GM10248 (cell line): Measurements from ENCODE around the gene RAB18.
A peak's percentile ranks its signal among the peaks of the same experiment; 100 is the strongest.

Experiments
- CTCF ChIA-PET: fragments of 300-600 bp; sonication (Branson Sonifier 250); formaldehyde crosslinking; extraction: SDS; loops from one replicate; lab custom pipeline; 2021; ENCODE audit warnings: antibody characterized with exemption; lab: Yijun Ruan, JAX
- POLR2A ChIA-PET: fragments of 350-650 bp; sonication (Branson Sonifier 250); formaldehyde crosslinking; extraction: SDS; loops from one replicate; lab custom pipeline; 2020; ENCODE audit warnings: antibody characterized with exemption; lab: Yijun Ruan, JAX
- DNase-seq: peaks from one replicate; pipeline ENCODE4 v3.0.0; 2012; ENCODE audit errors: extremely low spot score
- CTCF ChIP-seq: IDR thresholded peaks from 2 replicates; pipeline ENCODE4 v1.5.1; 2012; ENCODE audit warnings: mild to moderate bottlenecking, low read depth; ENCODE audit errors: extremely low read depth, missing control alignments, control extremely low read depth

RAB18 gene

GRCh38 chr10:27504007-27504807, at the start of gene RAB18:
RAB18 (plus strand) TSS chr10:27504304; CDS start chr10:27504370, 66 bp downstream.
- peak; percentile 95 for DNase-seq
- ChIA-PET POLR2A (interaction anchor here (0.7 to 1.3 kb wide), 2 partner anchors 21 to 33 kb away, joined by 3 read pairs; no protein-coding TSS in a partner anchor), CTCF (interaction anchor here (1.0 to 2.3 kb wide), 9 partner anchors 9 to 40 kb away, joined by 3 to 12 read pairs (median 5); no protein-coding TSS in a partner anchor)
- TF ChIP-seq CTCF, result no peak

- ChIA-PET POLR2A (no interaction called here), CTCF (no interaction called here)
- no peak for DNase-seq
- no peak for TF ChIP-seq CTCF
Measured at GRCh38 chr10:27454837-27455236, 49.3 kb upstream of the RAB18 start.

GRCh38 chr10:27457261-27457945, 46.7 kb upstream of the RAB18 start:
- ChIA-PET CTCF (interaction anchor here (1.0 kb wide), 1 partner anchor 15 kb away, joined by 3 read pairs; no protein-coding TSS in a partner anchor), POLR2A (no interaction called here)
- DNase-seq, result no peak
- TF ChIP-seq CTCF, result no peak

GRCh38 chr10:27457966-27458365, 46.1 kb upstream of the RAB18 start:
- no peak for DNase-seq
- TF ChIP-seq CTCF, result no peak
- ChIA-PET POLR2A (no interaction called here), CTCF (no interaction called here)

- no peak for TF ChIP-seq CTCF
- no peak for DNase-seq
- ChIA-PET POLR2A (no interaction called here), CTCF (no interaction called here)
Measured at GRCh38 chr10:27461312-27461711, 42.8 kb upstream of the RAB18 start.

- ChIA-PET POLR2A (no interaction called here), CTCF (interaction anchor here (0.8 kb wide), 1 partner anchor 40 kb away, joined by 3 read pairs; the partner anchor contains the start of gene RAB18)
- TF ChIP-seq CTCF, result no peak
- no peak for DNase-seq
Measured at GRCh38 chr10:27463961-27464360, 40.1 kb upstream of the RAB18 start.
